ENCODE data around the gene RNU6-9.

The RNU6-9 gene

DNA sequence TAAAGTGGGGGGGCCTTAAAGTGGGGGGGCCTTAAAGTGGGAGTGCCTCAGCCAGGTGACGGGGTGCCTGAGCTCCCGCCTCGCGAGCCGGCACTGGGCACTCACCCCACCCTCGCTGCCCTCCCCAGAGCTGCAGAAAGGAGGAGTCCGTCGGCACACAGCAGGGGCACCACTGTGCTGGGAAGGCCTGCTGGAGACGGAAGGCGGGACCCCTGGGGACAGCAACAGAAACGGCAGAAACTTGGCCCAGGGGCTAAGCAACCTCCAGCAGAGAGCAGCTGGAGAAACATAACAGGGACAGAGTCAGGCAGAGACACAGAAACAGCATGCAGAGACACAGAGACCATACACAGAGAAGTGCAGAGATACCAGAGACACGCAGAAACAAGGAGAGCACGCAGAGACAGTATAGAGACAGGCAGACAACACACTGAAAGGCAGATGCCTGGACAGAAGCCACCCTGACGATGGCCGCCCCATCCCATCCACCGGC is 25.9 kb upstream of the RNU6-9 start:
- TF ChIP-seq, protein P1, sequence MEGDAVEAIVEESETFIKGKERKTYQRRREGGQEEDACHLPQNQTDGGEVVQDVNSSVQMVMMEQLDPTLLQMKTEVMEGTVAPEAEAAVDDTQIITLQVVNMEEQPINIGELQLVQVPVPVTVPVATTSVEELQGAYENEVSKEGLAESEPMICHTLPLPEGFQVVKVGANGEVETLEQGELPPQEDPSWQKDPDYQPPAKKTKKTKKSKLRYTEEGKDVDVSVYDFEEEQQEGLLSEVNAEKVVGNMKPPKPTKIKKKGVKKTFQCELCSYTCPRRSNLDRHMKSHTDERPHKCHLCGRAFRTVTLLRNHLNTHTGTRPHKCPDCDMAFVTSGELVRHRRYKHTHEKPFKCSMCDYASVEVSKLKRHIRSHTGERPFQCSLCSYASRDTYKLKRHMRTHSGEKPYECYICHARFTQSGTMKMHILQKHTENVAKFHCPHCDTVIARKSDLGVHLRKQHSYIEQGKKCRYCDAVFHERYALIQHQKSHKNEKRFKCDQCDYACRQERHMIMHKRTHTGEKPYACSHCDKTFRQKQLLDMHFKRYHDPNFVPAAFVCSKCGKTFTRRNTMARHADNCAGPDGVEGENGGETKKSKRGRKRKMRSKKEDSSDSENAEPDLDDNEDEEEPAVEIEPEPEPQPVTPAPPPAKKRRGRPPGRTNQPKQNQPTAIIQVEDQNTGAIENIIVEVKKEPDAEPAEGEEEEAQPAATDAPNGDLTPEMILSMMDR (IDR thresholded peaks at IDR 0.05; ENCODE audit: insufficient read depth, low read length, poor library complexity, severe bottlenecking), result no peak
- no peak for DNase-seq (ENCODE audit: extremely low read depth, insufficient read length)
- peaks cover 11% of the 10 kb centered on the region for H3K36me3 ChIP-seq (ENCODE audit: control insufficient read depth, insufficient read depth, low read length)
- H3K27me3 ChIP-seq (replicated peaks; ENCODE audit: control insufficient read depth, insufficient read depth, low read length), result no peaks in the 10 kb centered on the region
- no peak overlapping the region for H3K4me3 ChIP-seq (replicated peaks; ENCODE audit: low read depth, low read length)

DNA sequence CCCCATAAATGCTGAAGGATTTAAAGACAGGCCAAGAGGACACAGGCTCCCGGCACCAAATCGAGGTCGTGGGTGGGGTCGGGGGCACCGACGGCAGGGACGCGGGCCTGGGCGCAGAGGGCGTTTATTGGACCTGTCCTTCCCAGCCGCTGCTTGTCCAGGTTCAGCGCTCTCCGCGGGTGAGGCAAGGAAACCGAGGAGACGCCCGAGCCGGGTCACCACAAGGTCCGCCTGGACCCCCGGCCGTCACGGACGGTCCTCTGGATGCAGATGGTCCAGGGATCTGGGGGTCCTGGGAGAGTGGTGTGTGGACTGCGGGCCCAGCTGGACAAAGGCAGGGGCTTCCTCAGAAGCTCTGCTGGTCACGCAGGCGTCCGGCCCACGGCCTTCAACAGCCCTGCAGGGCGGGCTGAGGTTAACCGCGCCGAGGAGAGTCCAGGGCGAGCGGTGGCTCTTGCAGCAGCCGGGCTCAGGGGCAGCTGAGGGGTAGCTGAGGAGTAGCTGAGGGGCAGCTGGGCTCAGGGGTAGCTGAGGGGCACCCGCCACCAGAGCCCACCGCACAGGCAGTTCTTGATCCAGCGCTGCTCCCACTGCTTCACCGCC is 25.3 kb upstream of the RNU6-9 start:
- TF ChIP-seq, protein P1 (IDR thresholded peaks at IDR 0.05; ENCODE audit: insufficient read depth, low read length, poor library complexity, severe bottlenecking), result no peak
- H3K36me3 ChIP-seq (ENCODE audit: control insufficient read depth, insufficient read depth, low read length), result peaks cover 11% of the 10 kb centered on the region
- no peak overlapping the region for H3K4me3 ChIP-seq (replicated peaks; ENCODE audit: low read depth, low read length)
- no peaks in the 10 kb centered on the region for H3K27me3 ChIP-seq (replicated peaks; ENCODE audit: control insufficient read depth, insufficient read depth, low read length)
- no peak for DNase-seq (ENCODE audit: extremely low read depth, insufficient read length)

GRCh38 chr19:868458-869244 is 24.6 kb upstream of the RNU6-9 start:
- Histone ChIP-seq H3K4me3 (replicated peaks; ENCODE audit: low read depth, low read length) (no peak overlapping the region), H3K36me3 (ENCODE audit: control insufficient read depth, insufficient read depth, low read length) (peaks cover 11% of the 10 kb centered on the region), H3K27me3 (replicated peaks; ENCODE audit: control insufficient read depth, insufficient read depth, low read length) (no peaks in the 10 kb centered on the region)
- TF ChIP-seq, protein P1 (IDR thresholded peaks at IDR 0.05; ENCODE audit: insufficient read depth, low read length, poor library complexity, severe bottlenecking), result no peak
- no peak for DNase-seq (ENCODE audit: extremely low read depth, insufficient read length)

- H3K36me3 ChIP-seq (ENCODE audit: control insufficient read depth, insufficient read depth, low read length), result peaks cover 11% of the 10 kb centered on the region
- no peak for DNase-seq (ENCODE audit: extremely low read depth, insufficient read length)
- TF ChIP-seq, protein P1 (IDR thresholded peaks at IDR 0.05; ENCODE audit: insufficient read depth, low read length, poor library complexity, severe bottlenecking), result no peak
- no peak overlapping the region for H3K4me3 ChIP-seq (replicated peaks; ENCODE audit: low read depth, low read length)
- no peaks in the 10 kb centered on the region for H3K27me3 ChIP-seq (replicated peaks; ENCODE audit: control insufficient read depth, insufficient read depth, low read length)
Measured at GRCh38 chr19:869245-870177, 23.8 kb upstream of the RNU6-9 start.

- DNase-seq (ENCODE audit: extremely low read depth, insufficient read length), result no peak
- Histone ChIP-seq H3K36me3 (ENCODE audit: control insufficient read depth, insufficient read depth, low read length) (peaks cover 11% of the 10 kb centered on the region), H3K27me3 (replicated peaks; ENCODE audit: control insufficient read depth, insufficient read depth, low read length) (no peaks in the 10 kb centered on the region), H3K4me3 (replicated peaks; ENCODE audit: low read depth, low read length) (no peak overlapping the region)
- TF ChIP-seq, protein P1 (IDR thresholded peaks at IDR 0.05; ENCODE audit: insufficient read depth, low read length, poor library complexity, severe bottlenecking), result no peak
Measured at GRCh38 chr19:870314-870713, 23.0 kb upstream of the RNU6-9 start.

Data from GM06990 (cell line).